Central memory CD8-positive, alpha-beta T cell (primary cell): ENCODE measurements around the gene STAC2.
A peak's percentile ranks its signal among the peaks of the same experiment; 100 is the strongest.
"Not testable (repeated sequence)": the region's sequence is repeated elsewhere in the genome, so short reads cannot be mapped to it uniquely, and the experiment has no call there.

Experiments
- ATAC-seq: fragments of 150-1000 bp; cut with Tn5 transposase; replicated peaks from 2 replicates; pipeline ENCODE4 v1.10.0; 2022; ENCODE audit warnings: mild to moderate bottlenecking, moderate FRiP score, moderate number of reproducible peaks; ENCODE audit not compliant: poor library complexity, severe bottlenecking; ENCODE audit errors: extremely low read depth
- DNase-seq, 2 donors: peaks; one replicate each; pipeline ENCODE4 v3.0.0; 2021; ENCODE audit warnings: low spot score in 2 of 2
- H3K27ac Mint-ChIP-seq: one replicate; pipeline ENCODE4 v1.8.0; 2022; ENCODE audit warnings: low read depth, mild to moderate bottlenecking, moderate library complexity, mixed read lengths
- H3K27me3 Mint-ChIP-seq: one replicate; pipeline ENCODE4 v1.8.0; 2022; ENCODE audit warnings: mixed read lengths
- H3K36me3 Mint-ChIP-seq: one replicate; pipeline ENCODE4 v1.8.0; 2022; ENCODE audit warnings: mild to moderate bottlenecking, moderate library complexity, mixed read lengths; ENCODE audit not compliant: insufficient read depth
- H3K4me1 Mint-ChIP-seq: one replicate; pipeline ENCODE4 v1.8.0; 2022; ENCODE audit warnings: mixed read lengths
- H3K4me3 Mint-ChIP-seq: one replicate; pipeline ENCODE4 v1.8.0; 2022; ENCODE audit warnings: mild to moderate bottlenecking, moderate library complexity, mixed read lengths
- H3K9me3 Mint-ChIP-seq: one replicate; pipeline ENCODE4 v1.8.0; 2022; ENCODE audit warnings: mixed read lengths

The STAC2 gene, protein sequence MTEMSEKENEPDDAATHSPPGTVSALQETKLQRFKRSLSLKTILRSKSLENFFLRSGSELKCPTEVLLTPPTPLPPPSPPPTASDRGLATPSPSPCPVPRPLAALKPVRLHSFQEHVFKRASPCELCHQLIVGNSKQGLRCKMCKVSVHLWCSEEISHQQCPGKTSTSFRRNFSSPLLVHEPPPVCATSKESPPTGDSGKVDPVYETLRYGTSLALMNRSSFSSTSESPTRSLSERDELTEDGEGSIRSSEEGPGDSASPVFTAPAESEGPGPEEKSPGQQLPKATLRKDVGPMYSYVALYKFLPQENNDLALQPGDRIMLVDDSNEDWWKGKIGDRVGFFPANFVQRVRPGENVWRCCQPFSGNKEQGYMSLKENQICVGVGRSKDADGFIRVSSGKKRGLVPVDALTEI

DNA sequence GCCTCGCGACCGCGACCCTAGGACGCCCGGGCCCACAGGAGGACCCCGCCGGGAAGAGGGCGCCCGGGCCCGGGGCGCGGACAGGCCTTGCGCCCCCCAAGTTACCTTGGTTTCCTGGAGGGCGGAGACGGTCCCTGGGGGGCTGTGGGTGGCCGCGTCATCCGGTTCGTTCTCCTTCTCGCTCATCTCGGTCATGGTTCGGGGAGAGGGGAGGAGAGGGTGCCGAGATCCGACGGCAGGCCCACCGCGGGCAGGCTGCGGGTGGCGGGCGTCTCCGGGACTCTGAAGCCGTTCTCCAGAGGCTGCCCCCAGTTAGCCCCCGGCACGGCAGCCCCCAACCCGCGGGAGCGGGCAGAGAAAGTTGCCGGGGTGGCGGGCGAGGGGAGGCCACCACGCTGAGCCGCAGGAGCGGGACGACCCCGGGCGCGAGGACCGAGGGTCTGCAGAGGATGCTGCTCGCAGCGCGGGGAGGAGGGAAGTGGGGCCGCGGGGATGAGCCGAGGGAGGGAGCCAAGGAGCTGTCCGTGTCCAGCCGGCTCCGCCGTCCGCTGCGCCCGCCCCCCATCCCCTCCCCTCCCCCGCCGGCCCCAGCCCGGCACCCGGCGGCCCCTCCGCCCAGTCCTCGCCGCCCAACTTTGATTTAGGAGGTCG, at the start of gene STAC2:
TSS of gene STAC2 (minus strand) at position 638 of the 651 bp plus-strand sequence. CDS start at position 195, 443 bp downstream.
- DNase-seq: no peak
- no peak within 1 kb of the TSS for H3K27ac Mint-ChIP-seq

DNA sequence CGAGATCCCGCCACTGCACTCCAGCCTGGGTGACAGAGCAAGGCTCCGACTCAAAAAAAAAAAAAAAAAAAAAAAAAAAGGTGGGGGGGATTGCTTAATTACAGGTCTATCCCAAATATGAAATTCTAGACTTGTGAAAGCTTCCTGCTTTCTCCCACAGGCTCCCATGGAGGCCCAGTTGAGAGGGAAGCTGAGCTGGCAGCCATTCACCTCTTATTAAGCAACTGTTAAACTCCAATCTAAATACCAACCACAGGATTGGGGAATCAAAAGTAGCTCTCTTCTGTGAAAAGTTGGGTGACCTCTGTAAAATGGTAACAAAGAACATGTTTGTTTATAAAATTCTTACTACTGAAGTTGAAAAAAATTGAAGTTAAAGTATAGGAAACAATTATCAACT, 45.8 kb upstream of the STAC2 start:
- H3K9me3 Mint-ChIP-seq: no peaks in the 10 kb centered on the region
- peaks cover 31% of the 10 kb centered on the region for H3K36me3 Mint-ChIP-seq
- no peak for DNase-seq
- H3K4me3 Mint-ChIP-seq: no peak overlapping the region
- H3K27me3 Mint-ChIP-seq: no peaks in the 10 kb centered on the region
- no peaks in the 10 kb centered on the region for H3K4me1 Mint-ChIP-seq
- ATAC-seq: no peak
- H3K27ac Mint-ChIP-seq: no peak overlapping the region

More for the DNA sequence above, at the start of gene STAC2:
- peaks cover 52% of the 10 kb centered on the region for H3K27me3 Mint-ChIP-seq
- peaks cover 3% of the 10 kb centered on the region for H3K36me3 Mint-ChIP-seq
- peak within 1 kb of the TSS; percentile 73 for H3K4me3 Mint-ChIP-seq
- peaks cover 16% of the 10 kb centered on the region for H3K4me1 Mint-ChIP-seq
- H3K9me3 Mint-ChIP-seq: no peaks in the 10 kb centered on the region
- no peak for ATAC-seq

DNA sequence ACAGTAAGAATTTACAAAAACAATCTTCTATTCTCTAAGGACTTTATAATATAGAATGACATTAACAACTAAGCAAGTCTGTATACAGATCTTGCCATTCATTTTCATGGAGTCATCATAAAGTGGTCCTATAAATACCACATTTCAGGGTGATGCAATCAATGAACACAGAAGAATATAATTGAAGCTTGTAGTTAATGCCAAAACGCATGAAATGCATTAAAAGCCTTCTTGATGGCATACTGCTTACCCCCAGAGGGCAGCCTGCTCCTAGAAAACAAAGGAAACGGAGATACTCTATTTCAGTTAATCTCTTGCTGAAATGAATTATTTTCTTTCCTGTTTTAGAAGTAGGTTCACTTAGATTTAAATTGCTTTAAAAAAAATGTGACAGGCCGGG, 45.2 kb upstream of the STAC2 start:
- Mint-ChIP-seq H3K27me3 (no peaks in the 10 kb centered on the region), H3K36me3 (peaks cover 36% of the 10 kb centered on the region), H3K9me3 (no peaks in the 10 kb centered on the region), H3K27ac (no peak overlapping the region), H3K4me3 (no peak overlapping the region), H3K4me1 (no peaks in the 10 kb centered on the region)
- ATAC-seq (no peak), DNase-seq (no peak)

DNA sequence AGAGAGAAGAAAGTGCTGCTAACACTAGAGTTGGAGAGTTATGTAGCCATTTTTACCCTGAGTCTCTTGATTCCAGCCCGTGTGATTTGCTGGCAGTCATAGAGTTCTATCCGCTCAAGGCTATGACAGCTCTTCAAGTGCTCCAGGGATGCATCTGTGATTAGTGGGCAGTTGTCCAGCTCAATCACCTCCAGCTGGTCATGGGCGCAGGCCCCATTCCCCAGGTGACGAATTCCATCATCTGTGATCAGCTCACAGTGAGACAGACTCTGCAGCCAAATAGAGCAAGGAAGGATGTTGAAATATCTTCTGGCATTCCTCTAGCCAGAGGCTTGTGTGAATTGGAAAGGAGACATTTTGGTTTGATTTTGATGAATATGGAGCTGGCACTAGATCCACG, 38.4 kb upstream of the STAC2 start:
- ATAC-seq (no peak), DNase-seq (no peak)
- Mint-ChIP-seq H3K9me3 (no peaks in the 10 kb centered on the region), H3K27ac (no peak overlapping the region), H3K27me3 (no peaks in the 10 kb centered on the region), H3K4me3 (no peak overlapping the region), H3K4me1 (no peaks in the 10 kb centered on the region), H3K36me3 (peaks cover 56% of the 10 kb centered on the region)

DNA sequence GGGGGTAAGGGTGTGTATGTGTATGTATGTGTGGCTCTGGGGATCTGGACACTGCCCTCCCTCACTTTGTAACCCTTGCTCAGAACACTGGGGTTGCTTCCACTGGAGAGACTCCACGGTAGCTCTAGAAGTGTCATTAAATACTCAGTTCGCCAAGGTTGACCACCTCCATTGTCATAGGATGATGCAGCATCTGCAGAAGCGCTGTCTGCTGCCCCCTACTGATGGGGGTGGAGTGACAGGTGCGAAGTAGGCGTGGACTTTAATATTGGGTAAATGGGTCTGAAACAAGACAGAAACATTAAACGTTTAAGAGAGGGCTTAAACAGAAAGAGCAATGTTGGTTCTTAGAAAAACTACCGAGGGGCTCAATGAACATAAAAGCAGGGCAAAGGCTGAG, 35.5 kb upstream of the STAC2 start:
- H3K36me3 Mint-ChIP-seq: peaks cover 60% of the 10 kb centered on the region
- H3K27me3 Mint-ChIP-seq: no peaks in the 10 kb centered on the region
- no peaks in the 10 kb centered on the region for H3K9me3 Mint-ChIP-seq
- H3K4me3 Mint-ChIP-seq: no peak overlapping the region
- H3K27ac Mint-ChIP-seq: no peak overlapping the region
- ATAC-seq (no peak), DNase-seq (no peak)
- no peaks in the 10 kb centered on the region for H3K4me1 Mint-ChIP-seq

DNA sequence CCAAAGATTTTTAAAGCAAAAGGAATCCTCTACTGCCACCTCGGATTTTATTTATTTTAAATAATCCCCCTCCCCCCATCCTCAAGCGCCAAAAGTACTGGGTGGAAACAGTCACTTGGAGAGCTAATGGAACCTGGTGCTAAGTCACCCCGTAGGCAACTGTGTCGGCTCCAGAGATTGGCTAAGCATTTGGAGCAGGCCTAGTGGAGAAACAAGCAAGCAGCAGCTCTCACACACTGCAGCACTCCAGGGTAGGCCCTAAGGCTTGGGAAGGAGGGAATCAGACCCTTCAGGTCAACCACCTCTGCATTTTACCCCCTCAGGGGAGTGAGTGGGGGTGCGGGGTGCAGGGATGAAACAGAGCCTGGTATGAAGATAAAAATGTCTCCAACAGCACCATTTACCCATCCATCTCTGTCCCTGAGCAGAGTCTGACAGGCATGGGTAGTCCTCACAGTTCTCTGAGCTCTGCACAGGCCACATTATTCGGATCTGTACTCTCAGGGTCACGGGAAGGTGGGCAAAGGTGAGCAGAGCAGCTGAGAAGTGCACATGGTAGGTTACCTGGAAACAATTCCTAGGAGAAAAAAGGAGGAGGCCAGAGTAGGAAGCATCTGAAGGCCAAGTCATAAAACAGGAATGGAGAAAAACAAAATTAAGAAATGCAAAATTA, 27.2 kb upstream of the STAC2 start:
- no peak overlapping the region for H3K4me3 Mint-ChIP-seq
- peaks cover 43% of the 10 kb centered on the region for H3K36me3 Mint-ChIP-seq
- H3K27me3 Mint-ChIP-seq: no peaks in the 10 kb centered on the region
- ATAC-seq (no peak), DNase-seq (no peak)
- no peaks in the 10 kb centered on the region for H3K9me3 Mint-ChIP-seq
- H3K27ac Mint-ChIP-seq: no peak overlapping the region
- H3K4me1 Mint-ChIP-seq: no peaks in the 10 kb centered on the region

DNA sequence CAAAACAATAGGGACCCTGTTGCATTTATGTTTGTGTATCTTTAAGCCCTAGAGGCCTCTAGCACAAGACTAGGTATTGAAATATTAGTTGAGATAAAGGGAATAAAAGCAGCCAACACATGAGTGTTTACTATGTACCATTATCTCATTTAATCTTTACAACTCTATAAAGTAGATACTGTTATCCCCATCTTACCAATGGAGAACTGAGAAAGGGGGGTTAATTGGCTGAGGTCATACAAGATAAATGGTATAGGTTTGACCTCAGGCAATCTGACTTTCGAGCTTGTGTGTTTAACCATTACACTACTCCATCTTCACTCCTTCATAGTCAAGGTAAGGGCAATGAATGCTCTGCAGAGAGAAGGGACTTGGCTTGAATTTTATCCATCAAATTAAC, 26.3 kb upstream of the STAC2 start:
- Mint-ChIP-seq H3K36me3 (peaks cover 37% of the 10 kb centered on the region), H3K4me1 (no peaks in the 10 kb centered on the region)
- no peak for ATAC-seq

DNA sequence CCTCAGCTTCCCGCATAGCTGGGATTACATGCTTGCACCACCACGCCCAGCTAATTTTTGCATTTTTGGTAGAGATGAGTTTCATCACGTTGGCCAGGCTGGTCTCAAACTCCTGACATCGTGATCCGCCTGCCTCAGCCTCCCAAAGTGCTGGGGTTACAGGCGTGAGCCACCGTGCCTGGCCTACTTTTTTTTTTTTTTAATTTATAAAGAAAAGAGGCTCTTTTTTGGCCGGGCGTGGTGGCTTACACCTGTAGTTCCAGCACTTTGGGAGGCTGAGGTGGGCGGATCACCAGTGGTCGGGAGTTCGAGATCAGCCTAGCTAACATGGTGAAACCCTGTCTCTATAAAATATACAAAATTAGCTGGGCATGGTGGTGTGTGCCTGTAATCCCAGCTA, 24.3 kb upstream of the STAC2 start:
- not testable (repeated sequence) for H3K4me3 Mint-ChIP-seq, H3K27ac Mint-ChIP-seq, DNase-seq, ATAC-seq, H3K4me1 Mint-ChIP-seq, H3K9me3 Mint-ChIP-seq, H3K27me3 Mint-ChIP-seq
- H3K36me3 Mint-ChIP-seq: peaks cover 24% of the 10 kb centered on the region

More for the DNA sequence above, 26.3 kb upstream of the STAC2 start:
- H3K4me3 Mint-ChIP-seq: no peak overlapping the region
- H3K9me3 Mint-ChIP-seq: no peaks in the 10 kb centered on the region
- DNase-seq: no peak
- no peaks in the 10 kb centered on the region for H3K27me3 Mint-ChIP-seq
- no peak overlapping the region for H3K27ac Mint-ChIP-seq

DNA sequence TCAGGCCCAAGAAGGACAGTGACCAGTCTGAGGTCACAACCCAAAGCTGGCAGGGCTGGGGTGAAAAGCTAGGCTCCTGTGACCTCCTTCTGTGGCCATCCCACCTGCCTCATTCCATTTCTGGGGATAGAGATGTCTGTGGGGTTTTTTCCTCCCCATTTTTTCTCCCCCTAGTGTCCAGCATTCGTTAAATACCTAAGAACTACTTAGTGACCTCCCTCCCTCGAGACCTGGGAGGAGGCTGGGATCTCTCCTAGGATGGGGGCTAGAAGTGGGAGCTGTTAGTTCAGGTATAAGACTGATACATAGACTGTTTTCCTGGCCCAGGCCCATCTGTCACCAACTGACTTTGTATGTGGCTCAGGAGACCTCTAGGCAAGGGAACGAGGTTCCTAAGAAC, 20.5 kb upstream of the STAC2 start:
- H3K27me3 Mint-ChIP-seq: no peaks in the 10 kb centered on the region
- ATAC-seq (no peak), DNase-seq (no peak)
- no peaks in the 10 kb centered on the region for H3K9me3 Mint-ChIP-seq
- no peak overlapping the region for H3K27ac Mint-ChIP-seq
- peaks cover 14% of the 10 kb centered on the region for H3K4me1 Mint-ChIP-seq
- no peak overlapping the region for H3K4me3 Mint-ChIP-seq
- H3K36me3 Mint-ChIP-seq: peaks cover 11% of the 10 kb centered on the region

DNA sequence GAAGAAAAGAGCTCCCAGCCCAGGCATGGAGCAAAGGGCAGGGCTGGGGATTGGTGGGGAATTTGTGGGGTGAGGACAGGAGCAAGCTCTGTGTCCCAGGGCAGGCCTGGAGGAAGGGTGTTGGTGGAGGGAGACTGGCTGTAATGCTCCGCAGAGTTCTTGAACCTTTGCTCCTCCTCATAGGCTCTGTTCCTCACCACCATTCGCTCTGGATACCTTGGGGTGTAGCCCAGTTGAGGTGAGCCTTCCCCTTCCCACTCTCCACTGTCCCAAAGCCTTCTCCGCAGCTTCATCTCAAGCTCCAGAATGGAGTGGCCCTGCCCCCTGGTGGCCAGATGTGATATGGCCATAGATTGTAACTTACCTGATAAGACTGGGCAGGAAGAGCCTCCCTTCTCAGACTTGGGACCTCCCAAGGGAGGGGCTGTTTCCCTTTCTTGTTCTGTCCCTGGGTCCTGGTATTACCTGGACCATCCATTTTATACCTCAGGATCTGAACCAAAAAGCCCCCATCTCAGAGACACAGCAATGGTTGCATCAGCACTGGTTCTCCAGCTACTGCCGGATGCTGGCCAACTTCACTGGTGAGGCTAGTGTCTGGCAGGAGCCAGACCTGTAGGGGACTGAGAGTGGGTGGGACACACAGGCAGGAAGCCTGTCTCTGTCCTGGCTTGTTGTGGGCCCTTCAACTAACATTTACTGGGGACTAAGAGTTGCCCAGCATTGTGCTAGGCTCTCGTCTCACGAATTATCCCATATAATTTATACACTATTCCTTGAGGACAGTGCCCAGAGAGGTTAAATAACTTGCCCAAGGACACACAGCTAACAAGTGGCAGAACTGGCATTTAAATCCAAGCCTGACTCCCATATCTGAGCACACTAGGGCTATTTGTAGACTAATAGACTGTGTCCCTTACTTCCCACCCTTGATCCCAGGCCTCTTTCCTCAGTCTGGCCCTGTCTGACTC, 19.1 kb upstream of the STAC2 start:
- Mint-ChIP-seq H3K27ac (no peak overlapping the region), H3K9me3 (no peaks in the 10 kb centered on the region), H3K36me3 (peaks cover 14% of the 10 kb centered on the region), H3K4me3 (no peak overlapping the region), H3K27me3 (no peaks in the 10 kb centered on the region), H3K4me1 (peaks cover 15% of the 10 kb centered on the region)
- DNase-seq: peak; percentile 75 to 82
- ATAC-seq: peak; percentile 79

DNA sequence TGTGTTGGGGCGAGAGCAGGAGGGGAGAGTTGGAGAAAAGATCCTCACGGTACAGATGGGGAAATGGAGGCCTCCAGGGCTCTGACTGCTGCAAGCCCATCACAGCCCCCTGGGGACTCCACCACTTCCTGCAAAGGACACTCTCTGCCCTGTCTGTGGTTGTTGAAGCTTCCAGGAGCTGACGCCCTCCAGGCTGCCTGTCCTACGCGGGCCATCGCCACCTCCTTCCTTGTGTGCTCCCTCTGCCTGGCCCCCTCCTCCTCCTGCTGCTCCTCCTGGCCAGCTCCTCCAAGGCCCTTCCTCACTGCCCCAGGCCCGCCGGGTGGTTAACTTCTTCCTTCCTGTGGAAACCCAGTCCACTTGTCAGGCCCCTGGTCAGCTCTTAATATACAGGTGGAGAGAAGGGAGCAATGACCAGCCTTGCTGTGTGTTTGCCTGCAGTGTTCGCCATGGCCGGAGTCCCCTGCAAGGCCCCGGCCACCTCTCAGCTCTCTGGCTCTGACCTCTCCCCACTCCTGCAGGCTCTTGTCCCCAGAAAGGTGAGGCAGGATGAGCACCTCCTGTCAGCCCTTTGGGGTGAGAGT, 18.4 kb upstream of the STAC2 start:
- Mint-ChIP-seq H3K4me1 (peaks cover 23% of the 10 kb centered on the region), H3K4me3 (no peak overlapping the region), H3K27ac (no peak overlapping the region), H3K27me3 (no peaks in the 10 kb centered on the region), H3K9me3 (no peaks in the 10 kb centered on the region), H3K36me3 (peaks cover 15% of the 10 kb centered on the region)
- ATAC-seq (no peak), DNase-seq (no peak)

DNA sequence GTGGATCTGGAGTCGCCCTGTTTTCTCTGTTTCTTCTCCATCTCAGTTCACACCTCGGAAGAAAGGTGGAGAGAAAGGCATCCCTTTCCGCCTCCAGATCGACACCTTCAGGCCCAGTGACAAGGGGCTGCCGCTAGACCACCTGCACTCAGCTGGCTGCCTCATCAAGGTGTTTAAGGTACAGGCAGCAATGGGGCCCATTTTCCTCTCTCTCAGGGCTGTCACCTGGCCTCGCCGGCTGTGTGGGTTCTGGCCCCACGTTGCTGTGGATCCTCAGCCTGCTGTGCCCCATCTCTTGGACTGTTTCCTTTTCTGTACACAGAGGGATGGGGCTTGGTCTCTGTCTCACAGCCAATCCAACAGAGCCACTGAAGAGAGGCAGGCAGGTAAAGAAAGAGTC, 17.4 kb upstream of the STAC2 start:
- DNase-seq (no peak), ATAC-seq (no peak)
- Mint-ChIP-seq H3K27ac (no peak overlapping the region), H3K9me3 (no peaks in the 10 kb centered on the region), H3K4me1 (peaks cover 33% of the 10 kb centered on the region), H3K4me3 (no peak overlapping the region), H3K27me3 (no peaks in the 10 kb centered on the region), H3K36me3 (peaks cover 13% of the 10 kb centered on the region)
